ENCODE measurements around the gene PLEKHM2.

Gene PLEKHM2

GRCh38 chr1:15702722-15703550 lies 18.8 kb downstream of the PLEKHM2 start:
- no peak for DNase-seq

GRCh38 chr1:15703562-15703961 lies 19.4 kb downstream of the PLEKHM2 start:
- no peak for DNase-seq

GRCh38 chr1:15704526-15705183 lies 20.5 kb downstream of the PLEKHM2 start:
- DNase-seq, result no peak

DNA sequence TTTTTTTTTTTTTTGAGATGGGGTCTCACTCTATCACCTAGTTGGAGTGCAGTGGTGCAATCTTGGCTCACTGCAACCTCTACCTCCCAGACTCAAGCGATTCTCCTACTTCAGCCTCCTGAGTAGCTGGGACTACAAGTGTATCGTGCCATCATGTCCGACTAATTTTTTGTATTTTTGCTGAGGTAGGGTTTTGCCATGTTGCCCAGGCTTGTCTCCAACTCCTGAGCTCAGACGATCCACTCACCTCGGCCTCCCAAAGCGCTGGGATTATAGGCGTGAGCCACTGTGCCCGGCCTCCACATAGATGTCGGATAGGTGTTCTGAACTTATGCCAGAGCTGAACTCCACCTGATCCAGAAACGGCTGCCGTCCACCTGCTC lies 21.1 kb downstream of the PLEKHM2 start:
- no peak for DNase-seq

DNA sequence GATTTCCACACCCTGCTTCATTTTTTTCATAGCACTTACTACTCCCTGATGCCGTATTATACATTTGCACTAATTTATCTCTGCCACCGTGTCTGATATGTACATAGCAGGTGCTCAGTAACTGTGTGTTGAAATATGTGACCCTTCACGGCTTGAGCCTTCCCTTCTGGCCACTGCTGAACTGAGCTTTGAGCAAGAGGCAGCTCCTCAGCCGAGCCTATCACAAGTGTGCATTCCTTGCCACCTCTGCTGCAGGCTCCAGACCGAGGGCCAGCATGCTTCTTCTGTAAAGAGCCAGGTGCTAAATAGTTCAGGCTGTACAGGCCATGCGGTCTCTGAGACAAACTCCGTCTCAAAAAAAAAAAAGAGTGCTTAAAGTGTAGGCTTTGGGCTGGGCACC lies 22.6 kb downstream of the PLEKHM2 start:
- no peak for DNase-seq

- no peak for DNase-seq
Observed at GRCh38 chr1:15707239-15707925, 23.3 kb downstream of the PLEKHM2 start.

DNA sequence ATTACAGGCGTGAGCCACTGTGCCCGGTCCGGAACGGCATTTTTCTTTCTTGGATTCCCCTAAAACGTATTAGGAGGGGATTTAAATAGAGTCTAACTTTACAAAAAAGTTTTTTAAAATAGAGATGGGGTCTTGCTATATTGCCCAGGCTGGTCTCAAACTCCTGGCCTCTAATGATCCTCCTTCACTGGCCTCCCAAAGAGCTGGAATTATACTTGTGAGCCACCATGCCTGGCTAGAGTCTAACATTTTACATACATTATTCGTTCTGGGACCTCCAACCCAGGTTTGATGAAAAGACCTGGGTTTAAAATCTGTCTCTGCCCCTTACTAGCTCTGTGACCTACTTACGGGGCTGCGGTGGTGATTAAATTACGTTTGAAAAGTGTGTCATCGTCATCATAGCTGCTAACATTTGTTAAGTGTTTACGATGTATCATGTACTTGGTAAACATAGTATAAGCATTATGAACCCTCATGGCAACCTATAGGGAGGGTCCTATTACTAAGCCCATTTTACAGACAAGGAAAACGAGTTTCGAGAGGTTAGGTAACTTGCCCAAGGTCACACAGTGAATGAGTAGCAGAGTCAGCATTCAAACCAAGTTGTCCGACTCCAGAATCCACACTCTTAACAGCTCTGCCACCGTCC lies 24.5 kb downstream of the PLEKHM2 start:
- DNase-seq, result no peak

GRCh38 chr1:15709226-15709625 lies 25.1 kb downstream of the PLEKHM2 start:
- no peak for DNase-seq

- DNase-seq, result no peak
Observed at GRCh38 chr1:15712168-15712567, 28.0 kb downstream of the PLEKHM2 start.

DNA sequence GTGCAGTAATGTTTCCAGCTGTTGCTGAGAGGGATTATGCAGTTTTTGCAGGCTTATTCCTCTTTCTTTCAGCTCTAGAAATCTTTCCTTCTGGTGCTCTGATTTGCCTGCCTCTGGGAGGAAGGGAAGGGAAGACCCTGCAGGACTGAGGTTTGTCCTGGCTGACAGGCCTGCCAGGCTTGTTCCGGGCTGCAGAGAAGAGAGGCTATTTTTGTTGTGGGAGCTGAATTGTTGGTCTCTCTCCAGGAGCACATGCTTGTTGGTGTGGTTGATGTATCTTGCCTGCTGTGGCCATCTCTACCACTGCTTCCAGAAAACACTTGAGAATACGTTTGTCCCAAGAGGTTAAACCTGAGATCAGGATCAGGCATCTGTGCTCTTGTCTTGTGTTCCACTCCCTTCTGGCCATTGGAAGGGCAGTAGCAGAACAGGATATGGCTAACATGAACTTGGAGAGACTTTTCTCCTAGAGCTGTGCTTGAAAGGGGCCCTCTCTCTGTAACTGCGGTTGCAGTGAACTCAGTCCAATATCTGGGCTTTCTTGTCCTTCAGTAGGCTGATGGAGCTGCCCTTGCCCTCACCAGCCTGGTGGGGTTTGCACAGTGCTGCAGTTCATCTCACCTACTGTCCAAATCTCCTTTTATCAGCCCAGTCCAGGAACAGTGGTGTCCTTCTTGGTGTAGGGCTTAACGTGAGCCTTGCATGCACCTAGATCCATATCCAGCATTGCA lies 30.5 kb downstream of the PLEKHM2 start:
- no peak for DNase-seq

- no peak for DNase-seq
Observed at GRCh38 chr1:15717418-15718125, 33.5 kb downstream of the PLEKHM2 start.

DNA sequence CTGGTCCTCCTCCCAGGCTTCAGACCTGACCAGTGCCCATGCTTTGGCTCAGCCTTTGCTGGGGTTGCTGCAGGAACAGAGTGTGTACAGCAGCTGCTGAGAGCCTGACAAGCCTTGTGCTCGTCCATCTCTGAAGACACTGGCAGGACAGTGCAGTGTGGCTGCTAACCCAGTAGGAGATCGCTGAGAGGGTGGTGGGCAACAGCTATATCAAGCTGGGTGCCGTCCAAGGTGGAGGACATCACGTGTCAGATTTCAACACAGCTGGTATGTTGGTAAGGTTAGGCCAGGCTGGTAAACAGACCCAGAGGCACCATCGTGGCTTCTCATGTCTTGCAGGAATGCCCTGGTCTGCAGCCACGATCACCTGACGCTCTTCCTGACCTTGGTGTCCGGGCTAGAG lies 34.1 kb downstream of the PLEKHM2 start:
- DNase-seq, result no peak

- DNase-seq, result no peak
Observed at GRCh38 chr1:15719381-15720120, 35.4 kb downstream of the PLEKHM2 start.

- DNase-seq, result no peak
Observed at GRCh38 chr1:15720861-15721260, 36.7 kb downstream of the PLEKHM2 start.

GRCh38 chr1:15722411-15722810 lies 38.3 kb downstream of the PLEKHM2 start:
- DNase-seq, result no peak

GRCh38 chr1:15722836-15723532 lies 38.9 kb downstream of the PLEKHM2 start:
- DNase-seq, result no peak

DNA sequence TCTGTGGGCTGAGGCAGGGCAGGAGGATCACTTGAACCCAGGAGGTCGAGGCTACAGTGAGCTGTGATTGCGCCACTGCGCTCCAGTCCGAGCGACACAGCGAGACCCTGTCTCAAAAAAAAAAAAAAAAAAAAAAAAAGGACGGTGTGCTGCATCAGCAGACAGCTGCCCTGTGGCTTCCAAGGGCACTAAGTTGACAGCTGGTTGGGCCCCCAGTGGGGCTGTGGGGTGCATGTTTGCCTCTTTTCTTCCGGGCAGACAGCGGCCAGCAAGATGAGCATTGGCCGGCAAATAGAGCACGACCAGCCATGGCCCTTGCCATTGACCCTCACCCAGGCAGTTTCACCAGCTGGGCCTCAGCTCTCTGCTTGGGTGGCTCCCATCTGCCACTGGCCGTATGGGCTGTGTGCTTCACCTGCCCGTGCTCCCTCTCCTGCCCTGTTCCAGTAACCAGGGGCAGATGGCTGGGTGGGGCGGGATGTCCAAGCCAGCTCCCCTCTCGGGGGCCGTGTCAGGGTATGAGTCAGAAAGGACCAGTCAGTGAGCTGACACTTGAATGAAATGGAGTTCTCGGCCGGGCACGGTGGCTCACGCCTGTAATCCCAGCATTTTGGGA lies 39.6 kb downstream of the PLEKHM2 start:
- DNase-seq, result no peak

GRCh38 chr1:15724949-15725880 lies 41.1 kb downstream of the PLEKHM2 start:
- no peak for DNase-seq

GRCh38 chr1:15726508-15726907 lies 42.4 kb downstream of the PLEKHM2 start:
- DNase-seq, result no peak

Measured in NCI-H526 treated with DMSO at 0.1 percent for 48 hours (cell line).